ENCODE results near the gene ADRA2B.

DNA sequence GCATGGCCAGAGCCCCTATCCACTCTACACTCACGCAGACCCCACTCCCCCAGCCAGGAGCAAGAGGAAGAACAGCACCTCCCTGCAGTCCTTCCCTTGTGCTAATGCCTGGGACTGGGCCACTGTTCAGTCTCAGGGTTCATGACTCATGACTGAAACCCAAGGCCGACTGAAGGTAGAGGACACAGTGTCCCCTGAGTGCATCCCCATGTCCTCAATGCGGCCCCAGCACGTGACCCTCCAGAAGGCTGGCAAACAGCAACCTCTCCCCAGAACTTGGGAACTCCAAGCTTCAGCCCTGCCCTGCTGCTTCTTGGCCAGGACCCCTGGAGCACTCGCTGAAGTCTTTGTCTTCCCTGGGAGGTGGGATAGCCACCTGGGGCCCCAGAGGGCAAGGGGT, 6.0 kb upstream of the ADRA2B start:
- TF ChIP-seq, protein P1, sequence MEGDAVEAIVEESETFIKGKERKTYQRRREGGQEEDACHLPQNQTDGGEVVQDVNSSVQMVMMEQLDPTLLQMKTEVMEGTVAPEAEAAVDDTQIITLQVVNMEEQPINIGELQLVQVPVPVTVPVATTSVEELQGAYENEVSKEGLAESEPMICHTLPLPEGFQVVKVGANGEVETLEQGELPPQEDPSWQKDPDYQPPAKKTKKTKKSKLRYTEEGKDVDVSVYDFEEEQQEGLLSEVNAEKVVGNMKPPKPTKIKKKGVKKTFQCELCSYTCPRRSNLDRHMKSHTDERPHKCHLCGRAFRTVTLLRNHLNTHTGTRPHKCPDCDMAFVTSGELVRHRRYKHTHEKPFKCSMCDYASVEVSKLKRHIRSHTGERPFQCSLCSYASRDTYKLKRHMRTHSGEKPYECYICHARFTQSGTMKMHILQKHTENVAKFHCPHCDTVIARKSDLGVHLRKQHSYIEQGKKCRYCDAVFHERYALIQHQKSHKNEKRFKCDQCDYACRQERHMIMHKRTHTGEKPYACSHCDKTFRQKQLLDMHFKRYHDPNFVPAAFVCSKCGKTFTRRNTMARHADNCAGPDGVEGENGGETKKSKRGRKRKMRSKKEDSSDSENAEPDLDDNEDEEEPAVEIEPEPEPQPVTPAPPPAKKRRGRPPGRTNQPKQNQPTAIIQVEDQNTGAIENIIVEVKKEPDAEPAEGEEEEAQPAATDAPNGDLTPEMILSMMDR (IDR thresholded peaks at IDR 0.05), result no peak
- no peak for TF ChIP-seq EP300 (IDR thresholded peaks at IDR 0.05)
- no peak for TF ChIP-seq POLR2A (IDR thresholded peaks at IDR 0.05)
